ENCODE results near the gene SFT2D2. TPM values are rescaled to one million over a fixed set of nuclear protein-coding genes. Genes with fewer than 3 reads are reported as not detected.

SFT2D2 gene
- polyA plus RNA-seq, 1 donor, result 8.6 TPM

DNA sequence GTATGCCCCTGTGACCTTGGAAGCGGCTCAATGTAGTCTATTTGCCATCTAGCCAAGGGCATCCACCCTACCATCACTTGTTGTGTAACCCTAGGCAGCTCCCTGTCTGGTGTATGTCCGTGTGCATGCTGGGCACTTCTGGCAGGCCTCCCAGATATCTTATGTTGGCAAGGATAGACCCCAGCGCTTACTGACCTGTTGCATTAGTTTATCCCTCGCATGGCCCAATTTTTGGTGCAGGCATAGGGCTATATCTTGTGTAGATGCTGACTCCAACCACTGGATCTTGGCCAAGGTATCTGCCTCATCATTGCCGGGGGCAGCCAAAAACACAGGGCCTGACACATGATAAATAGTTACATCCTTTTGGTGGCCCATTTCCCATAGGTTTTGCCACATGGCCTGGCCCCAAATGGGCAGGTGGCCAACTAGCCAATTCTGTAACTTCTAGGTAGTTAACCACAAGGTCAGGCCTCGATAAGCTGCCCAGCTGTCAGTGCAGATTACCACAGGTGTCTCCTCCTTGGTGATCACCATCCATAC lies 40.9 kb downstream of the SFT2D2 start:
- DNase-seq, result no peak

DNA sequence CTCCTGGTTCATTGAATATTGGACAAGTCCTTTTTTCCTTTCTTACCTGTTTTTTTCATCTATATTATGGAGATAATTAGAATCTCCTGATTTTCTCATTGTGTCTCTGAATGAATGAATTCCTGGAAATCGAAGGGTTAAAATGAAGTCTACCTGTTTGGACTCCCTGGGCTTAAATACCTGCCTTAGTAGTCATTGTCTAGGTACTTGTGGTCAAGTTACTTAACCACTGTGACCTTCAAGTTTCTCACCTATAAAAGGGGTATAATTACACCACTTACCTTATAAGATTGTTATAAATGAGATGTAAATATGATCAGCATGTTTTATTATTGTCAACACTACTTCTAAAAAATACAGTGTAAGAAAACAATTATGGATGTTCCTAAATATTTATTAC lies 45.8 kb downstream of the SFT2D2 start:
- no peak for DNase-seq

DNA sequence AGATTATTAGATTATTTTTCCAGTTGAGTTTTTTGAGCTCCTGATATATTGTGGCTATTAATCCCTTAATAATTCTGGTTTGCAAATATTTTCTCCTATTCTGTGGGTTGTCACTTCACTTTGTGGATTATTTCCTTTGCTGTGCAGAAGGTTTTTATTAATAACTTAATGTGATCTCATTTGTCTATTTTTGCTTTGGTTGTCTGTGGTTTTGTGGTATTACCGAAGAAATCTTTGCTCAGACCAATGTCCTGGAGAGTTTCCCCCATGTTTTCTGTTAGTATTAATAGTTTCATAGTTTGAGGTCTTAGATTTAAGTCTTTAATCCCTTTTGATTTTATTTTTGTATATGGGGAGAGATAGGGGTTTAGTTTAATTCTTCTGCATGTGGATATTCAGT lies 47.8 kb downstream of the SFT2D2 start:
- DNase-seq, result no peak

DNA sequence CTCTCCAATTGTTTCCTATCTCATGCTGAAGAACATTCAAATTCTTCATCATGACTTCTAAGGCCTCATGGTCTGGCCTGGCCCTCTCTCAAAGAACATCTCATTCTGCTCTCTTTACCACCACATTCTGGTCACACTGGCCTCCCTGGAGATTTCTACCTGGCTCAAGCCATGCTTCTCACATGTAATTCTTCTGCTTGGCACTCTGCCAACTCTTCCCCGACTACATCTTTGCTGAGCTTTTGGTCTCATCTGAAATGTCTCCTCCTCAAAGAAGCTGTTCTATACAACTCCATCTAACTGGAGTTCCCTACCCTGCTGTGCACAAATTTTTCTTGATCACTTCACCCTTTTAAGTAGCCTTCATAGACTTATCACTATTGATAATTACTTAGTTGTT lies 53.4 kb downstream of the SFT2D2 start:
- DNase-seq, result no peak

DNA sequence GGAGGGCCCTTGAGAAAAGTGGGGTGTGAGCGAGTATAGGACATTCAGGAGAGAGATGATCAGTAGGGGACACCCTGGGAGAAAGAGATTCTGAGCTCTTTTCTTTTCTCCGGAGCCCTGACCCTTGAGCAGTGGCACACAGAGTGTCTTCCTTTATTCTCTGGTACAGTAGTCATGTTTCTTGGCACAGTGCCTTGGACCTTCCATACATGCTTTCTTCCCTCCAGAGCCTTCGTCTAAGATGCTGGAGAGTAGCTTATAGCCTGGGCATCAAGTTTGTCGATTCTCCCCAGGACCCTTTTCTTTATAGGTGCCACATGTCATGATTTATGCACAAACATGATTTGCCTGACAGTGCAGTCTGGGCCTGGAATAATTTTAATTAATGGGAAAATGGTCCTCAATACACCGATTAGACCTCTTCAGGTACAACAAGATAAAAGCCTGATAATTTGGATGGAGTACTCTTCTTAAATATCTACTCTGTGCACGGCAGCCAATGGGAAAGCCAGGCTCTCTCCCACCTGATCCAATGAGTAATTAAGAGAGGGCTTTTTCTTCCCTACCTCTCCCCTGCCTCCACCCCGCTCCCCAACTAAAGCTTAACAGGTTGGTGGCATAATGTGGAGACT lies 54.6 kb downstream of the SFT2D2 start, which contains the start of gene TBX19:
Gene TBX19 (plus strand): TSS at position 582 of the 632 bp plus-strand sequence. CDS start 214 bp downstream, outside the sequence.
- no peak for DNase-seq

DNA sequence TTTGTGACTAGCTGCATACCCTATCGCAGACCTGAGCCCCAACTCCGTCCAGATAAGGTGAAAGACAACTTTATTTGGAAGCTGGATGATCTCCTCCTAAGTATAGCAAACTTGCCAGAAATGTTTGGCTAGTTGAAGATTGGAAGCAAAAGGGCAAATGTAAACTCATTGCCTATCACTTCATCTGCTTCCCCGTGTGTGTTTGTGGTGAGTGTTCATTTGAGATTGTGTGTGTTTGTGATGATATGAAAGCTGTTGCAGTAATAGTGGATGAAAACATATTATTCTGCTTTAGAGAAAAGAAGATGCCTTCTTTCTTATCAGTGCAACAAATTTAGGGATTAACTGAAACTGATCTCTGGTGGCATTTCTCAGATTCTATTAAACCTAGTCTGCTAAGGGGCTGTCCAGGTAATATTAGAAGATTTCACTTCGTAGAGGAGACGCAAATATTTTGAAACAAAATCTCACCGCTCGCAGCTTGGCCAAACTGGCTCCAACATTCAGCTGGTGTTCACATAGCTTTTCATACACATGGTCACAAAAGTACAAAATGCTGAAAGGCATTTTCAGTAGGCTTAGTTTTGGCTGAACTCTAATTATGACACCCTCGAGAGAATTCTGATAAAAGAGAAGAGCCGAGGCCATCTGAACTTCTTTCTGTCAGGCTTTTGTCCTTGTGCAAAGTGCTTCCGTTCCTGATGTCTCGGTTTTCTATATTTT lies 56.0 kb downstream of the SFT2D2 start:
- DNase-seq, result no peak

DNA sequence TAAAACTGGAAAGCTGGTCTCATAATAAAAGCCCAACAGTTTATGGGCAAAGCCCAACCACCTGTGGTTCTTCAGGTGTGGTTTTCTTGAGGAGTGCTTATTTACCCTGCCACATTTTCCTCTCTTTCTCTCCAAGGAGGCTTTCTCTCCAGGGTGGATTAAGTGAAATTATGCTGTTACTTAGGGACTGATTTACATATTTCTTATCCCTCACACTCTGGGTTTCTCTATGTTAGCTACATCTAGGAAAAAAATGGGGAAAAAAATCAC lies 59.7 kb downstream of the SFT2D2 start:
- DNase-seq, result no peak

DNA sequence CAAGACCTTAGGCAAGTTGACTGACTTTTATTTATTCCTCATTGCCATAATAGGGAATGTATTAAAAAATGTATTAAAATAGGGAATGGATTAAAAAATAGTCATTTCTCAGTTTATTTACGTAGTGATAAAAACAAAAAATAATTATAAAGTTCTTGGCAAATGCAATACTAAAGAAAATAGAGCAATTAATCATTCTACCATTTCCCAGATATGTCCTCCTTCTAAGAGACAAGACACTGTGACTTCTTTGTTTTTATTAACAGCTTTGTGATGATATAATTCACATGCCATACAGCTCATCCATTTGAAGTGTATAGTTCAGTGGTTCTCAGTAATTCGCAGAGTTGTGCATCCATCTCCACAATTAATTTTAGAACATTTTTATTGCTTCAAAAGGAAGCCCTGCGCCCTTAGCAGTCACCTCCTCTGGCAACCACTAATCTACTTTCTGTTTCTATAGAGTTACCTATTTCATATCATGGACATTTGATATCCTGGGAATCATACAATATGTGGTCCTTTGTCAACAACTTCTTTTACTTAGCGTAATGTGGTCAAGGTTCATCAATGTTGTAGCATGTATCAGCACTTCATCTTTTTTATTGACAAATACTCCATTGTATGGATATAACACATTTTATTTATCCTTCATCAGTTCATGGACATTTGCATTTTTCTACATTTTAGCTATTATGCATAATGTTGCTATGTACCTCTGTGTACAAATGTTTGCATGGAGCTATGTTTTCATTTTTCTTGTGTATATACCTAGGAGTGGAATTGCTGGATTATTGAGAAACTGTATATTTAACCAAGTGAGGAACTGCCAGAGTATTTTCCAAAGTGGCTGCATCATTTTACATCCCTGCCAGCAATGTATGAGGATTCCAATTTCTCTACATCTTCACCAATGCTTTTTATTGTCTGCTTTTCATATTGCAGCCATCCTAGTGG lies 60.4 kb downstream of the SFT2D2 start:
- DNase-seq, result no peak

DNA sequence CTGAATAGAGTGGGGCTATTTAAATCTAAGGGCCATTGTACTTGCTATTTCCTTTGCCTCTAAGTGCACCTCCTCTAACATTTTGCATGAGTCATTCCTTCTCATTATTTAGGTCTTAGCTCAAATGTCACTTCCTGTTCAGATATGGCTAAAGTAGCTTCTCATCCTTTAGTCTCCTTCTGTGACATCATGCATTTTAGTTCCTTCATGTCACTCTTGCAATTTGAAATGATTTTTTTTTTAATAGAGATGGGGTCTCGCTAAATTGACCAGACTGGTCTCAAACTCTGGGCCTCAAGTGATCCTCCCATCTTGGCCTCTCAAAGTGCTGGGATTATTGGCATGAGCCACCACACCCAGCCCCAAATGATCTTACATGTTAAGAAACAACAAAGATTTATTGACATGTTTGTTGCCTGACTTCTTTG lies 61.4 kb downstream of the SFT2D2 start:
- DNase-seq, result no peak

DNA sequence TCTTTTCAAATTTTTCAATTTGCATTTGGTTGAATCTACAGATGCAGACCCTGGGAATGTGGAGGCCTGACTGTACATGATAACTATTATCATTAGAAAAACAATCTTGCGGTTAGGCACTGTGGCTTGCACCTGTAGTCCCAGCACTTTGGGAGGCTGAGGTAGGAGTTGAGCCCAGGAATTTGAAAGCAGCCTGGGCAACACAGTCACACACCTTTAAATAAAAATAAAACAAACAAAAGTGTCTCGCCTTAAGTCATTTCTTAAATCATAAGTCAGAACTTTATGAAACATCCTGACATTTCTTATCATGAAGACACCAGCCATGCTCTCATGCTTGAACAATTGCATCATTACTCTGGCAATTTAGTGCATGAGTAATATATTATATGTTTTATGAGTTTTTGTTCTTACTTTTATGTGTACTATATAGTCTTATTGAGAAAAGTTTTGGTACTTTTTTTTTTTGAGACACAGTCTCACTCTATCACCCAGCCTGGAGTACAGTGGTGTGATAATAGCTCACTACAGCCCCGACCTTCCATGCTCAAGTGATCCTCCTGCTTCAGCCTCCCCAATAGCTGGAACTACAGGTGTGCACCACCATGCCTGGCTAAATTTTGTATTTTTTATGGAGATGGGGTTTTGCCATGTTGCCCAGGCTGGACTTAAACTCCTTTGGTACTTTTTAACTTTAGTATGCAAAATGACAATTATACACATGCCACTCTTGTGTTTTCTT lies 62.7 kb downstream of the SFT2D2 start:
- no peak for DNase-seq

DNA sequence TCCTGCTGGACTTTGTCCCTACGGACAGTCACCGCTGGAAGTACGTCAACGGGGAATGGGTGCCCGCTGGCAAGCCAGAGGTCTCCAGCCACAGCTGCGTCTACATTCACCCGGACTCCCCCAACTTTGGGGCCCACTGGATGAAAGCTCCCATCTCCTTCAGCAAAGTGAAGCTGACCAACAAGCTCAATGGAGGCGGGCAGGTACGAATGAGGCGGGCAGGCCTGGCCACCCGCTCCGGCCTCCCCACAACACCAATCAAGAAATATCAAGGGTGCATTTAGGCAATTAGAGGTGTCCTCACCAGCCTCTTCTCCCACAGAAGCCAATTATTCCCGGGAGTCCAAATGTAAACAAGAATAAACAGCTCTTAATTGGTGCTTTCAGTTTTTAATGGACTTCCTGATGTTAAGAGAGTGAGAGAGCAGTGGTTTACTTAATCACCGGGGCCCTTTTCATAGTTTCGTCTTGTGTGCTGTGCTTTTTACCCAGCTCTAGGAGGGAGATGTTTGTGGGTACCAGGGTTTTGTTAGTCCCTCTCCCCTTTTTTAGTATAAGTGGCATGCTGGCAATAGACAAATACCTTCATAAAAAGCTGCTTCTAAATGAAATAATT lies 65.5 kb downstream of the SFT2D2 start:
- DNase-seq, result no peak

DNA sequence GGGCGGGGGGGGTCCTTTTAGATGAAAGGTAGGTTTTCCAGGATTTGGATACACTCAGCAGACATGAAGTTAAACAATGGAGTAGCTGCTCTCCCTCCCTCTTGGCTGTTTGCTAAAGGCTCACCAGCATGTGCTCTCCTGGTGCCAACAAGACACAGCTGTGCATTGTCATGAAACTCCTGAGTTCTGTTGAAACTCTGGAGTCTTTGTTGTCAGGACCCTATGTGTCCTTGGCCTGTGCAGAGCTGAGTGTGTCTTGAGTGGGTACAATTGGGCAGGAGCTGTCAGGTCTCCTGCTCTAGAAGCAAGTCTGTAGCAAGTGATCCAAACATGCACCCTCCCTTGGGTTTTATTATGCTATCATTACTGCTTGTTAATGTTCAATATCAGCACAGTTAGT lies 67.6 kb downstream of the SFT2D2 start:
- DNase-seq, result no peak

DNA sequence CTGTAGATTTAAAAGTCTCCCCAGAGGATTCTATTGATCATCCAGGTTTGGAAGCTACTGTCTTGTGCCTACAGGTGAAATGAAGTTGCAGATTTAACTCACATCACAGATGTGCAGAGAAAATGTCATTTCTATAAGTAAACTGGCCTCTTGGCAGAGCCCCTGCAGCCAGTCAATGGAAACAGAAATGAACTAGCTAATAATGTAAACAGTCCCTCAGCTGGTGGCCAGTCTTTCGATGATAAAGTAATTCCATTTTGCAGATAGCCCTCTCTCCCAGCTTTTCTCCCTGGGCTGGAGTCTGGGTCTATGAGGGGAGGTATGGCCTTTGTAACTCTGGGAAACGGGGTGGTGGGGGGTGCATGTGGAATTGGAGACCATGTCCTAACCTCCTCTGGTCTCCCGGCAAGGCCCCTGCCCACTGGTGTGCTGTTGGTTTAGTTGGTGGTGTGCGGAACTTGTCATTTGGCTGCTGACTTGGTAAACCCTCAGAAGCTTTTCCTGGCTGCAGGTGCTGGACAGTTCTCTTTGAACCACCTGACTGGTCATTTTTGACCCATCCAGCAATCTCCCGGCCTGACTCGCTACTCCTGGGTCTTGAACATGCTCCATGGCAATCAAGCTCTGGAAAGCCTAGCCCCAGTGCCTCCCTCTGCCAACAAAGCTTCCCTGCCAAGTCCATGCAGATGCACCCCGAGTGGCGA lies 69.8 kb downstream of the SFT2D2 start:
- DNase-seq, result no peak

DNA sequence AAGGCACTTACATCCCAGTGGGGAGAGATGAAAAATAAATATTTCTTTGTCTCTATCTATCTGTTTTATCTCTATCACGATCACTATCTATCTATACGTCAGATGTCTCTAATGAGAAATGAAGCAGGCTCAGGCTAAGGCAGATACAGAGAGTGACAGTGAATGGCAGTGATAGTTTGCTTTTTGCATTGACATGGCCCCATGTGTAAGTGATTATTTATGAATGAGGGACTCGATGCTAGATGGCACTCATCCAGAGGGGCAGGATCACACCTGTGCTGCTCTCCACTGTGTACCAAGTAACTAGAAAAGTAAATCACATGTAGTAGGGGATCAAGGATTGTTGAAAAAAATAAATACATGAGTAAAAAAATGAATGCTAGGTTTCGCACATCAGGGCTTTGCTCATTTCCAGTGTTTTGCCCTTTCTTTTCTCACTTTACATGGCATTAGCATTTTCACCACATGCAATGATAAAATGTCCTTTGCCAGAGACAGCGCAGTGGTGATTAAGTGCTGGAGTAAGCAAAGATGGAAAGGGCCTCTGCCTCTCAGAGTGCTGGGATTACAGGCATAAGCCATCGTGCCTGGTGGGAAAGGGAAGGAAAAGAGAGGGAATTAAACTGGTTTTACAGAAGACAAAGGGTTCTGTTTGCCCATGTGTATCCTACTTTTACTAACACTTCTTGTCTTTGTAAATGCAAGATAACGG lies 71.4 kb downstream of the SFT2D2 start:
- no peak for DNase-seq

DNA sequence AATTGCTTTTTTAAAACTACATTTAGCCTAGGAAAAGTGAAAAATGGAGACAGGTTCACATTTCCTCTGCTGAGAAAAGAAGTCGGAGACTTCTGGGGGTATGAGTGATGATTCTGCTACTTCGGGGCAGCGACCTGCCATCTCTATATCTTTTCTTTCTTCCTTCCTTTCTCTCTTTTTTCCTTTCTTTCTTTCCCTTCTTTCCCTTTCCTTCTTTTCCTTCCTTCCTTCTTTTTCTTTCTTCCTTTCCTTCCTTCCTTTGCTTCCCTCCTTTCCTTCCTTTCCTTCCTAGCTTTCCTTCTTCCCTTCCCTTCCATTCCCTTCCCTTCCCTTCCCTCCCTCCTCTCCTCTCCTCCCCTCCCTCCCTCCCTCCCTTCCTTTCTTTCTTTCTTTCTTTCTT lies 72.6 kb downstream of the SFT2D2 start:
- no peak for DNase-seq

DNA sequence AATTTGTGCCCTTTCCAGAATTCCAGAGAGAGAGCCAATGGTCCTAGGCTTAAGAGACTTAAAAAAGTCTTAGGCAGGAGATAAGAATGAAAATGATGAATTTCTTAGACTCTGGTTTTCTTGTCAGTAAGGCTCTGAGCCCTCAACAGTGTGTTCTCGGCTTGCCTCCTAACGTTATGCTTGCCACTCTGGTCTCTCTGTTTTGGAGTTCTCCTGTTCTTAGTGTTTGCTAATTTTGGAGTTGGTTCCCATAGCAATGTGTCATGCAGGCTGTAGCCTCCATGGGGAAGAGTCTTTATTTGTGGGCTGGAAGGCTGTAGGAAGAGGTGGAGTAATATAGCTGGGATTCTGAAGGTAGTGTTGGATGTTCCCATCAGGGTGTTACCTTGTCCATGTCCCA lies 74.8 kb downstream of the SFT2D2 start:
- no peak for DNase-seq

DNA sequence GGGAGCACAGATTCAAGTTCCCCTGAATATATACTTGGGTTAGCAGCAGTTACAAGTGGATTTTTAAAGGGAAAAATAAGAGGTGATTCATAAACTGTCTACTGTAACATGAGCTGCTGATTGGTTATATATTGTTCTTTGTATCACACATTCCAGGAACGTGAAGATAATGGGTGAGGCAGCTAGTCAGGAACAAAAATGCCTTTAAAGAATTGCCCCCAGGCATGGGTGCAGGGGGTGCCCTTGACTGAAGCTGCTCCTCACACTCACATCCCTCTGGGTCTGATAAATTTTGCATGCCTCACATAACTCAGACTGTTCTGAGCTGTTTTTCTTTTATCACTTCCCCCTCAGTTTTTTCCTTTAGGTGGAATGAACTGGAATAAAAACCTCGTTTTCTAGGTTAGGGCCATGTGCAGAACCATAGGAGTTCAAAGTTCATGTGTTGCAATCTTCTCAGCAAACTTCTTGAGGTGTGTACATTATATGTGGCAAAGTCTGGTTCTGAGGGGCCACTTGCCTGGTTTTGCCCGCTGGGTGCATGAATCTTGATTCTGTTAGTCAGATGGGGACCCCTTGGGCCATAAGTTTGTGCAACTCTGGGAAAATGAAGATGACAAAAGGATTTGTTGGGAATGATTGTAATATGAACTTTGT lies 76.0 kb downstream of the SFT2D2 start:
- no peak for DNase-seq
